Measurements from ENCODE around the gene NFE2L1. TPM values are rescaled to one million over a fixed set of nuclear protein-coding genes. Genes with fewer than 3 reads are reported as not detected.

The NFE2L1 gene
- total and polyA plus RNA-seq, 12 donors: 62.0 to 432 (median 245) TPM

DNA sequence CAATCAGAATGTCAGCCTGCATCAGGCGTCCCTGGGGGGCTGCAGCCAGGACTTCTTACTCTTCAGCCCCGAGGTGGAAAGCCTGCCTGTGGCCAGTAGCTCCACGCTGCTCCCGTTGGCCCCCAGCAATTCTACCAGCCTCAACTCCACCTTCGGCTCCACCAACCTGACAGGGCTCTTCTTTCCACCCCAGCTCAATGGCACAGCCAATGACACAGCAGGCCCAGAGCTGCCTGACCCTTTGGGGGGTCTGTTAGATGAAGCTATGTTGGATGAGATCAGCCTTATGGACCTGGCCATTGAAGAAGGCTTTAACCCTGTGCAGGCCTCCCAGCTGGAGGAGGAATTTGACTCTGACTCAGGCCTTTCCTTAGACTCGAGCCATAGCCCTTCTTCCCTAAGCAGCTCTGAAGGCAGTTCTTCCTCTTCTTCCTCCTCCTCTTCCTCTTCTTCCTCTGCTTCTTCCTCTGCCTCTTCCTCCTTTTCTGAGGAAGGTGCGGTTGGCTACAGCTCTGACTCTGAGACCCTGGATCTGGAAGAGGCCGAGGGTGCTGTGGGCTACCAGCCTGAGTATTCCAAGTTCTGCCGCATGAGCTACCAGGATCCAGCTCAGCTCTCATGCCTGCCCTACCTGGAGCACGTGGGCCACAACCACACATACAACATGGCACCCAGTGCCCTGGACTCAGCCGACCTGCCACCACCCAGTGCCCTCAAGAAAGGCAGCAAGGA is 10.4 kb downstream of the NFE2L1 start:
- peak overlapping the region in 2 of 5 donors; percentile 10 to 38 for H3K27ac ChIP-seq

DNA sequence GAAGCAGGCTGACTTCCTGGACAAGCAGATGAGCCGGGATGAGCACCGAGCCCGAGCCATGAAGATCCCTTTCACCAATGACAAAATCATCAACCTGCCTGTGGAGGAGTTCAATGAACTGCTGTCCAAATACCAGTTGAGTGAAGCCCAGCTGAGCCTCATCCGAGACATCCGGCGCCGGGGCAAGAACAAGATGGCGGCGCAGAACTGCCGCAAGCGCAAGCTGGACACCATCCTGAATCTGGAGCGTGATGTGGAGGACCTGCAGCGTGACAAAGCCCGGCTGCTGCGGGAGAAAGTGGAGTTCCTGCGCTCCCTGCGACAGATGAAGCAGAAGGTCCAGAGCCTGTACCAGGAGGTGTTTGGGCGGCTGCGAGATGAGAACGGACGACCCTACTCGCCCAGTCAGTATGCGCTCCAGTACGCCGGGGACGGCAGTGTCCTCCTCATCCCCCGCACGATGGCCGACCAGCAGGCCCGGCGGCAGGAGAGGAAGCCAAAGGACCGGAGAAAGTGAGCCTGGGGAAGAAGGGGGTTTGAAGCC is 11.0 kb downstream of the NFE2L1 start:
- 89 to 94% (median 91%) methylated on average over 28 to 32 of the region's 32 CpGs for WGBS, 4 donors
- Histone ChIP-seq H3K4me3 (no peak overlapping the region), H3K36me3 (replicated peaks in 1 of 2) (peaks cover 0 to 75% of the 10 kb centered on the region in 2 donors), H3K9me3 (replicated peaks in 1 of 3) (no peaks in the 10 kb centered on the region), H3K27me3 (no peaks in the 10 kb centered on the region), H3K27ac (peak overlapping the region in 1 of 5 donors; percentile 34), H3K4me1 (replicated peaks in 1 of 2) (peaks cover 16 to 36% of the 10 kb centered on the region in 2 donors)
- no peak for DNase-seq
- intact Hi-C loops (cut with DNase I): no loop called here
- no peak for TF ChIP-seq CTCF (IDR thresholded peaks at IDR 0.05)
- TF ChIP-seq POLR2A (IDR thresholded peaks at IDR 0.05): no peak

More for the DNA sequence above, 10.4 kb downstream of the NFE2L1 start:
- TF ChIP-seq CTCF (IDR thresholded peaks at IDR 0.05): no peak
- no peak for TF ChIP-seq POLR2A (IDR thresholded peaks at IDR 0.05)
- Histone ChIP-seq H3K27me3 (no peaks in the 10 kb centered on the region), H3K4me1 (replicated peaks in 1 of 2) (peaks cover 18 to 37% of the 10 kb centered on the region in 2 donors), H3K36me3 (replicated peaks in 1 of 2) (peaks cover 0 to 73% of the 10 kb centered on the region in 2 donors), H3K4me3 (no peak overlapping the region), H3K9me3 (replicated peaks in 1 of 3) (no peaks in the 10 kb centered on the region)
- intact Hi-C loops (cut with DNase I): no loop called here
- DNase-seq: no peak
- 78 to 92% (median 85%) methylated on average over 8 to 11 of the region's 11 CpGs for WGBS, 4 donors

GRCh38 chr17:48060249-48060648 is 12.1 kb downstream of the NFE2L1 start:
- Histone ChIP-seq H3K36me3 (replicated peaks in 1 of 2) (peaks cover 0 to 84% of the 10 kb centered on the region in 2 donors), H3K27ac (peak overlapping the region in 2 of 5 donors; percentile 17 to 34), H3K27me3 (no peaks in the 10 kb centered on the region), H3K9me3 (replicated peaks in 1 of 3) (no peaks in the 10 kb centered on the region), H3K4me3 (no peak overlapping the region), H3K4me1 (replicated peaks in 1 of 2) (peaks cover 15 to 38% of the 10 kb centered on the region in 2 donors)
- DNase-seq: peak in 2 of 7 donors; percentile 11 to 36
- WGBS, 4 donors: 56 to 64% (median 58%) methylated on average over 5 to 7 of the region's 7 CpGs
- no peak for TF ChIP-seq POLR2A (IDR thresholded peaks at IDR 0.05)
- TF ChIP-seq CTCF (IDR thresholded peaks at IDR 0.05): no peak
- intact Hi-C loops (cut with DNase I): no loop called here

DNA sequence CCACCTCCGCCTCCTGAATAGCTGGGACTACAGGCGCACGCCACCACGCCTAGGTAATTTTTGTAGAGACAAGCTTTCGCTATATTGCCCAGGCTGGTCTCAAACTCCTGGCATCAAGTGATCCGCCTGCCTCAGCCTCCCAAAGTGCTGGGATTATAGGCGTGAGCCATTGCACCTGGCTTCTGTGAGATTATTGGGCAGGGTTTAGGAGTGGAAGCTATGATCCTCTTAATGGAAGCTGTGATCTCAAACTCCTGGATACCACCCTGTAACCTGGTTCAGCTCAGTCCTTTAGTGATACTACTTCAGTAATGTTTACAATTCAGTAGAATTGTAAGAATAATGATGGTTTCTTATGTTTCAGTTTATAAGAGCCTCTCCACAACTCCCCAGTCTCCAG is 14.1 kb downstream of the NFE2L1 start:
- no peak for TF ChIP-seq POLR2A (IDR thresholded peaks at IDR 0.05)
- TF ChIP-seq CTCF (IDR thresholded peaks at IDR 0.05): no peak
- intact Hi-C loops (cut with DNase I): no loop called here
- no peak for DNase-seq
- H3K27me3 ChIP-seq: no peaks in the 10 kb centered on the region
- H3K36me3 ChIP-seq (replicated peaks in 1 of 2): peaks cover 0 to 75% of the 10 kb centered on the region in 2 donors
- H3K9me3 ChIP-seq (replicated peaks in 1 of 3): no peaks in the 10 kb centered on the region
- WGBS, 4 donors: 95 to 98% (median 97%) methylated on average over 7 of the region's 7 CpGs
- no peak overlapping the region for H3K27ac ChIP-seq
- peaks cover 27 to 37% of the 10 kb centered on the region in 2 donors for H3K4me1 ChIP-seq (replicated peaks in 1 of 2)
- H3K4me3 ChIP-seq: no peak overlapping the region
